Hippocampal formation (tissue), 2 donors: Measurements from ENCODE around the gene PIP4K2B.

Experiments used
- DNase-seq, 2 donors: peaks; one replicate each; lab custom pipeline; 2025; lab: John Stamatoyannopoulos, UW

The PIP4K2B gene

GRCh38 chr17:38746004-38746848 is 53.1 kb downstream of the PIP4K2B start:
- DNase-seq, result no peak

DNA sequence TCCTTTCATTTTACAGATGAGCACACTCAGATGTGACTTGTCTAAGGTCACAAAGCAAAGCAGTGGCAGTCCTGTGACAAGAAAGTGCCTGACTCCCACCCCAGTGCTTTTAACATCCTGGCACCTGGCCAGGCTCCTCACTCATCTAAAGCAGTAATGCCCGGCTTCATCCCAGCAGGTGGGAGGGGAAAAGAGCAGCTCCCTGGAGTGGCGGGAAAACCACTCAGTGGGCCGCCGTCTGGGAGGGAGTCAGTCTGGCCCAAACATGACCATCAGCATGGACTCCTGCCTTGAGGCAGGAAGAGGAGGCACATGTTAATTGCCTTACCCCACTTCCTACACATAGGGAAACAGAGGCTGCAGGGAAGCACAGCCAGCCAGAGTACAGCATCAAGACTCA is 53.8 kb downstream of the PIP4K2B start:
- no peak for DNase-seq

DNA sequence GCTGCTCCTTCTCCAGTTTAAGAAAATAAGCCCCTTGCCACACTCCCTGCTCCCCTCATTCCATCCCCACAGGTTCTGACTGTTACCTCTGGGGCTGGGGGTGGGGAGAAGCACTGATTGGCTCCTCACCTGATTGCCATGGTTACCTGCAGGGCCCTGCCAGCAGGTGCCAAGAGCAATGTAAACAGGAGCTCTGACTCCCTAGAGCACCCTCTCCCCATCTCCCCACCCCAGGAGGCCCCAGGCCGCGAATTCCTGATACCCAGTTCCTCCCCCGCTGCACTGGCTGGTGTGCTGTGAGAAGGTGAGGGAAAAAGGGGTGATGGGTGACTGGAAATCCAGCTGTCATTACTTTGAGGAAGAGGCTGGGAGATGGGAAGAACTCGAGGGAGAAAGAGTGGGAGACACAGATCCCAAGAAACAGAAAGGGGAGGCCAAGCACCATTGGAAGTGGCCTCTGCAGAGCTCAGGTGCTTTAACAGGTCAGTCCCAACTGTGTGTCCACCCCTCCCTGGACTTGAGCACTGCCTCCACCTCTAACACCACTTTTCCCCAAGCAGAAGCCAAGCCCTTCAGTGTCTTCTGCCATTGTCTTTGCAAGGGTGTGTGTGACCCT is 55.7 kb downstream of the PIP4K2B start:
- DNase-seq, result no peak

DNA sequence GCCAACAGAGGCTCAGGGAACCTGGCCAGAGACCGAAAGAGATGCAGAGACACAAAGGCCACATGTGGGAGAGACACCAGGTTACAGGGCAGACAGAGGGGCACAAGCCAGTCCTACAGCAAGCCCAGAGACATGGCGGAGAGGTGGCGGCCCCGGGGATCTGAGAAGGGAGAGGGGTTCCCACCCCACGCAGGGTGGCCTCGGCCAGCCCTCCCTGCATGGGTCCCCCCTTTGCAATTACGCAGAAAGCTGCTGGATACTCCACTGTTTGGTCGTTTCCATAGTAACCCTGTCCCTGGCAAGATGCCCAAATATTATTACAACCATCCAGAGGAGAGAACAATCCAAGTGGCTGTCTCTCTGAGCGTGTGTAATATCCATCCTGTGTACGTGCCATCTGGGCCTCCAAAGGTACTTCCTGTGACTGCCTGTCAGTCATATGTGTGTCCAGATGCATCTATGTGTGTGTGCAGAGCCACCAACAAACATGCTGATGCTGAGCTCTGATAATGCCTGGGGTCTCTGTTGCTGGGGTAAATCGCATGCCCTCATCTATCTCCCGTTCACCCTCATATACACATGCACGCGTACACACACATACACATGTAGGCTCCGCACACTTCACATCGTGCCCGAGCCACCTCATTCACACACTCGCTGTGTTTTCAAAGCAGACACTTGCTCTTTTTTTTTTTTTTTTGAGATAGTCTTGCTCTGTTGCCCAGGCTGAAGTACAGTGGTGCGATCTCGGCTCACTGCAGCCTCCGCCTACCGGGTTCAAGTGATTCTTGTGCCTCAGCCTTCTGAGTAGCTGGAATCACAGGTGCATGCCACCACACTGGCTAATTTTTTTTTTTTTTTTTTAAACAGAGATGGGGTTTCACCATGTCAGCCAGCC is 56.7 kb downstream of the PIP4K2B start:
- DNase-seq, result no peak

DNA sequence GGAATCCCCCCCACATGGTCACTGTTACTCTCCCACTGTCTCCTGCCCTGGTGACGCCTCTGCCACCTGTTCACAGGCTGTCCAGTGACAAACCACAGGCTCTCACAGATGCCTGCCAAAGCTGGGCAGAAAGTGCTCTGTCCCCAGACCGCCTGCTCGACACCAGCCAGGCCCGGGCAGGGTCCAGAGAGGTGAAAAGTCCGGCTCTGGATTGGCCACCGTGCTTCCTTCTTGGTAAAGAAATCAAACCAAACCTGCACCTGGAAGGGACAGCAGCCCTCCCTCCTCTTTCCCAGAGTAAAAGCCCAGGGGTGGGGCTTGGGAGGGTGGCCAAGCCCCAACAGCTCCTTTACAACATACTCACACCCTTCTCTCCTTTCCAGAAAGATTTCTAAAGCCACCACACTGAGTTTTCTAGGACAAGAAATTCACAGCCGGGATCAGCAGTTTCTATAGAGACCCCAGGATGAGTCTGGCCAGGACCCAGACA is 57.4 kb downstream of the PIP4K2B start:
- no peak for DNase-seq

GRCh38 chr17:38741461-38741860 is 57.9 kb downstream of the PIP4K2B start:
- DNase-seq, result no peak

- no peak for DNase-seq
These were observed 58.5 kb downstream of the PIP4K2B start for GRCh38 chr17:38740806-38741205.

DNA sequence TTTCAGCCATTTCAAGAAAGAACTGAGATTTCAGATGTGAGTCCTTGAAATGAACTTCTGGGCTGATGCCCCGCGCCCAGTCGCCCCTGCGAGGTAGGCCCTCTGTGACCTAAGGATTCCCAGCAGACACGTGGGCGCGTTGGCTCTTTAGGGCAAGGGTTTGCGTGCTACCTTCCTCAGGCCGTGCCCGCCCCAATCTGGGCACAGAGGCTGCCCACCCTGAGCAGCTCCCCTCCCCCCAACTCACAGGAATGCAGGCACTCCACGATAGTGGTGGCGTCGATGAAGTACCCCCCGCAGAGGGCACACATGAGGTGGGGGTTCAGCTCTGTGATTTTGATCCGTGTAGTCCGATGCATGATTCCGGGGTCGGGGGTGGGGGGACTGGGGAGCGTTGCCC is 59.3 kb downstream of the PIP4K2B start:
- DNase-seq, result no peak

DNA sequence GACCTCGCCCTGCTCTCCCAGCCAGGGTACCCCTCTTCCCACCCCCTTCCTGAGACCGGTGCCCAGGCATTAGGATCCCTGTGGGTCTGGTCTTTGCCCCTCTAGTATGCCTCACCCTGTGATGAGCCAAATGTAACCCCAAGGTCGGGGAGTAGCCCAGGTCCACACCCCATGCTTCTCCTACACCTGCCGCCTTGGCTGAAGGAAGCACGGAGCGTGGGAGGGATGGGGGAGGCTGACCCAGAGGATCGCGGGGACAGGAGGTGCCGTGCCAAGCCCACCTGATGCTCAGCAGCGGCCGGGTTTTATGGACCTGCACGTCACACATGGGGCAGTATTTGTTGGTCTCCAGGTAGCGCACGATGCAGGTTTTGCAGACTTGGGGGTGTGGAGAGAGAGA is 60.1 kb downstream of the PIP4K2B start:
- no peak for DNase-seq

GRCh38 chr17:38738686-38739085 is 60.7 kb downstream of the PIP4K2B start:
- DNase-seq, result no peak

DNA sequence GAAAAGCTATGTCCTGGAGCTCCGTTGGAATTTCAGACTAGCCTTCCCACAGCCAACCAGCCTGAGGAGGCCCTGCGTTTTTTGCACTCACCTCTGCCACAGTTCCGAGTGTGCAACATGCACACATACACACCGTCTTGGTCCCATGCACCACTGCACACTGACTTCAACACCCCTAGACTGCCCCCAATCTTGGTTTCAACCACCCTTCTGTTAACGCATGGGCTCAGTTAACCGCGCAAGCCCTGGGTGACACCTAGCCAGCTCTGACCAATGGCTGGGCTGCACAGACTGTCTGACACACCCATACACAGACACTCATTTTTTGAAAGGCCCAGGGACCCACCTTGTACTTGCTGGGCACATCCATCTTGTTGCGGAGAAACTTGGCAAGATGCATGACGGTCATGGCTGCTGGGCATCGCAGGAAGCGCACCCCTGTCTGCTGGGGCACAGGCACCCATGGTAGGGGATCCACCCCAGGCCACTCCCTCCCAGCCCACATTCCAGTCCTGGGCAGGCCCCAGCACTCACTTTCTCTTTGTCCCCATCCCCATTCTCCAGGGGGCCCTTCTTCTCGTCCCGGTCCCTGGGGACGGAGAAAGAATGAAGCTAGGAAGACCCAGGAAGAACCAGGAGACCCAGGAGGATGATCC is 61.2 kb downstream of the PIP4K2B start:
- DNase-seq, result no peak

DNA sequence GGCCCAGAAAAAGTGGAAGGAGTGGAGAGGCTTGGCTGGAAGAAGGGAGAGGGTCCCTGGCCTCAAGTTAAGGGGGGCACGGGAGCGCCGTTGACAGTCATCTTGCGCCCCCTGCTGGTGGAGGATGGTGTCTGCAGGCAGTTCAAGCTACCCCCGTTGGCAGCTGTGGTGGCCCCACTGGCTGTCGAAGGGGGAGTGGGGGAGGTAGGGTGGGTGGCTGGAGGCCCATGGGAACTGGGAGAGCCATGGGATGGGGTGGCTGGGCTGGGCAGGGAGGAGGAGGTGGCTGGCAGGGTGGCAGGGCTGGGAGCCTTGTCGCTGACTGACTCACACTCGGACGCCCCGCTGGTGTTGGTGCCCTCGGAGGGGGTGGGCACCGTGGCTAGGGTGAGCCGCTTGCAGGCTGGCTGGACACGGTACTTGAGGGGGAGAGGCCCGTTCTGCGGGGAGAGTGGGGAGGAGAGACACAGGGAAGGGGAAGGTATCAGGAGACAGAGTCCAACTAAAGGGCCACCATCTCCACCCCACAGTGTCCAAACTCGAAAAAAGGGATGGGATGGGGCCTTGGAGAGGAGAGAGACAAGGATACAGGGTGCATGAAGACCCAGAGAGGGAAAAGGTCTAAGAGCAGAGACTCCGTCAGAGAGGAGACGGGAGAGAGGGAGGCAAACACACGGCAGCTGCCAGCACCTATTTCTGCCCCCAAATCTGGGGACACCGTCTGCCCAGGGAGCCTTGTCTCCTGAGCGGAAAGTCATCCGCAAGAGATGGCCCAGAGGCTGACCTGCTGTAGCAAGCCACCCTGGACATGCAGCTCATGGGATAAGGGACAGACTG is 64.0 kb downstream of the PIP4K2B start:
- peak in 1 of 2 donors; percentile 41 for DNase-seq

DNA sequence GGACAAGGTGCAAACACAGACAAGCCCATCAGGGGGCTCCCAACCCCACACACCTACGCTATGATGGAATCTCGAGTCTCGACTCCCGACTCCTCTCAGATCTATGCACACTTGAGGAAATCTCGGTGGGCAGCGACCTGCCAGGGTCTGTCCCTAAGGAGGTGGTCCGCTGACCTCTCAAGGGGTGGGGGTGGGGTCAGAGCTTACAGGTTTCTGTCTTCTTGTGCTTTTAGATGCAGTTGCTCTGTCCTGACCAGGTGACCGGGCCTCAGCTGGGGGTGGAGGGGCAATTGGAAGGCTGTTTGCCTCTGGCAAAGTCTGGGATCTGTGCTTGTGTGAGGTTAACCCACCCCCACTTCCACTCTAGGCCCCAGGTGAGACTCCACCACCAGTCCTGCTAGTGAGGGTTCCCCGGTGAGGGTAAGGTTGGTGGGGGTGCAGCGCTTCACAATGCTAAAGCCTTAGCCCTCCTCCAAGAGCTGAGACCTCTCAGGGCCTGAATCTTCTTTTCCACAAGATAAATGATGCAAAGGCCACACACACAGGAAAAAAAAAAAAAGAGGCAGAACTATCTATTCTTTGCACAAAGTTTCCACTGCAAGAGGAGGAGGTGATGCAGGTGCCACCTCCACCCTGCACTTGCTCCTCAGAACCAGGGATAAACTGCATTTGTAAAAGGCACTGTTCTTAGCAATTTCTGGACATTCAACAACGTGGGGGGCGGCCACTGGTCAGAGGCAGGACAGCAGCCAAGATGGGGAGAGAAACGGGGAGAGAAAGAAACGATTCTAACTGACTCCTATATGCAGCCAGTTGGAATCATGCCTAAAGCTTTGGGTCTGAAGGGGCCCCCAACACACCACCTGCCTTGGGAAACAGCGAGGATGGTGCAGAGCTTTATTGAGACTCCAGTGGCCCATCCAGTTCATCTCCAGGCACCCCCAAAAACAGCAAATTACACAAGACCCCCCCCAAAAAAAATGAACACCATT is 65.1 kb downstream of the PIP4K2B start:
- DNase-seq, result no peak

- DNase-seq, result no peak
These were observed 65.9 kb downstream of the PIP4K2B start for GRCh38 chr17:38733282-38733981.

DNA sequence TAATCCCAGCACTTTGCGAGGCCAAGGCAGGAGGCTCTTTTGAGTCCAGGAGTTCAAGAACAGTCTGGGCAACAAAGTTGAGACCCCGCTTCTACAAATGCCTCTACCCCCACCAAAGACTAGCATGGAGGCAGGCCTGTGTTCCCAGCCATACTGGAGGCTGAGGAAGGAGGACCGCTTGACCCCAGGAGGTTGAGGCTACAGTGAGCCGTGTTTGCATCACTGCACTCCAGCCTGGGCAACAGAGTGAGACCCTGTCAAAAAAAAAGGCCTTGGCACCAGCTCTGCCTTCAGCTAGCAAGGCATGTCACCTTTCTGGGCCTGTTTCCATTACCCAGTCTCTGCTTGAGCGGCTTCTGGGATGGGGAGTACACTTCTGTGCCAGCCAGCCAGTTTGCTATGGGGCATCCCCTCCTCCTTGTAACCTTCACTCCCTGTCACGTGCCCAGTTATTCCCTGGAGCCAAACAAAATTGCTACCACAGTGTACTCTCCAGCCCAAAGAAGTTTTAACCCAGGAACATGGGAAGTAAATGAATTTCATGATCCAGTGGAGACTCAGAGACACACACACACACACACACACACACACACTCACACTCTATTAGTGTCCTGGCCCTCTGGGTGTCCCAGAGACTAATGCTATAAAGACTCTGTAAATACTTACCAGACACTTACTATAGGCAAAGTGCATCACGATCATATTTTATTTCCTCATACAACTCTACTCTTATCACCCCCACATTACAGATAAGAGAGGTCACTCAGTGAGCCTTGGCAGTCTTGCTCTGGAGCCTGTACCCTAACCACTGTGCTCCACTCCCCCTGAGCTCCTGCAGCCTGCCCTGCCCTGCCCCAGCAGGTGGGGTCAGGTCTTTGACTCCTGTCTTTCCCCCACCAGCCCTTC is 66.7 kb downstream of the PIP4K2B start:
- DNase-seq, result no peak

GRCh38 chr17:38731526-38732294 is 67.6 kb downstream of the PIP4K2B start:
- DNase-seq, result no peak
